HAP-1 (cell line): ENCODE results near the gene GPA33.

ENCODE experiments used
- DNase-seq, 2 experiments: peaks; one replicate each; pipeline ENCODE4 v3.0.0-alpha.2; 2016 to 2020; ENCODE audit warnings: low spot score in 2 of 2
- H3K27me3 ChIP-seq: fragments of 250-450 bp; sonication (Bioruptor Pico); 2 replicates; pipeline ENCODE4 v1.5.1; 2020; ENCODE audit warnings: low read depth, mild to moderate bottlenecking, moderate library complexity
- H3K36me3 ChIP-seq: fragments of 250-450 bp; sonication (Bioruptor Pico); replicated peaks from 2 replicates; pipeline ENCODE4 v1.5.1; 2020; ENCODE audit warnings: mild to moderate bottlenecking
- H3K4me1 ChIP-seq: fragments of 250-450 bp; sonication (Bioruptor Pico); 2 replicates; pipeline ENCODE4 v1.5.1; 2020; ENCODE audit warnings: mild to moderate bottlenecking
- H3K4me3 ChIP-seq: fragments of 250-450 bp; sonication (Bioruptor Pico); 2 replicates; pipeline ENCODE4 v1.5.1; 2020; ENCODE audit warnings: mild to moderate bottlenecking, moderate library complexity
- H3K9me3 ChIP-seq: fragments of 250-450 bp; sonication (Bioruptor Pico); 2 replicates; pipeline ENCODE4 v1.5.1; 2020; ENCODE audit warnings: mild to moderate bottlenecking, moderate library complexity
- in situ Hi-C: fragments of 300-500 bp; cut with MboI; formaldehyde crosslinking; loops from 3 replicates; pipeline ENCODE4 v1.14.3; 2020; ENCODE audit warnings: low sequenced_read_pairs, inconsistent platforms, mixed read lengths

Gene GPA33

GRCh38 chr1:167090314-167090942 is at the start of gene GPA33:
Gene GPA33, minus strand, starts transcription at chr1:167090377. Its CDS starts 90 bp downstream, at chr1:167090287.
- in situ Hi-C loops, result no loop called here
- no peaks in the 10 kb centered on the region for H3K4me1 ChIP-seq
- no peak within 1 kb of the TSS for H3K4me3 ChIP-seq
- no peaks in the 10 kb centered on the region for H3K27me3 ChIP-seq
- no peaks in the 10 kb centered on the region for H3K36me3 ChIP-seq
- no peaks in the 10 kb centered on the region for H3K9me3 ChIP-seq
- no peak for DNase-seq

GRCh38 chr1:167138703-167139102 is 48.5 kb upstream of the GPA33 start:
- Histone ChIP-seq H3K4me3 (no peak overlapping the region), H3K4me1 (no peaks in the 10 kb centered on the region), H3K36me3 (no peaks in the 10 kb centered on the region), H3K9me3 (no peaks in the 10 kb centered on the region), H3K27me3 (0 out of 2 replicates have a peak, but pooled peaks cover 2% of the 10 kb centered on the region)
- no peak for DNase-seq
- in situ Hi-C loops, result no loop called here

GRCh38 chr1:167137793-167138510 is 47.8 kb upstream of the GPA33 start:
- Histone ChIP-seq H3K36me3 (no peaks in the 10 kb centered on the region), H3K9me3 (no peaks in the 10 kb centered on the region), H3K4me1 (no peaks in the 10 kb centered on the region), H3K27me3 (peaks cover 2% of the 10 kb centered on the region; the same call in 1 of the 2 replicates), H3K4me3 (no peak overlapping the region)
- DNase-seq, result no peak
- in situ Hi-C loops, result no loop called here

- no peaks in the 10 kb centered on the region for H3K36me3 ChIP-seq
- H3K9me3 ChIP-seq, result no peaks in the 10 kb centered on the region
- H3K27me3 ChIP-seq, result peaks cover 2% of the 10 kb centered on the region; the same call in 1 of the 2 replicates
- no peaks in the 10 kb centered on the region for H3K4me1 ChIP-seq
- in situ Hi-C loops, result no loop called here
- H3K4me3 ChIP-seq, result no peak overlapping the region
- no peak for DNase-seq
These were observed 47.2 kb upstream of the GPA33 start for GRCh38 chr1:167137332-167137781.

GRCh38 chr1:167136806-167137205 is 46.6 kb upstream of the GPA33 start:
- no peaks in the 10 kb centered on the region for H3K9me3 ChIP-seq
- no peak for DNase-seq
- H3K36me3 ChIP-seq, result no peaks in the 10 kb centered on the region
- no peaks in the 10 kb centered on the region for H3K4me1 ChIP-seq
- H3K4me3 ChIP-seq, result no peak overlapping the region
- in situ Hi-C loops, result no loop called here
- H3K27me3 ChIP-seq, result peaks cover 2% of the 10 kb centered on the region

GRCh38 chr1:167136191-167136614 is 46.0 kb upstream of the GPA33 start:
- DNase-seq, result no peak
- Histone ChIP-seq H3K36me3 (no peaks in the 10 kb centered on the region), H3K27me3 (peaks cover 8% of the 10 kb centered on the region), H3K4me1 (no peaks in the 10 kb centered on the region), H3K9me3 (no peaks in the 10 kb centered on the region), H3K4me3 (no peak overlapping the region)
- in situ Hi-C loops, result no loop called here

- in situ Hi-C loops, result no loop called here
These were observed 45.2 kb upstream of the GPA33 start for GRCh38 chr1:167135281-167135840.

GRCh38 chr1:167132301-167133010 is 42.3 kb upstream of the GPA33 start:
- in situ Hi-C loops, result no loop called here

More at GRCh38 chr1:167135281-167135840, 45.2 kb upstream of the GPA33 start:
- Histone ChIP-seq H3K9me3 (no peaks in the 10 kb centered on the region), H3K4me3 (no peak overlapping the region), H3K27me3 (peaks cover 10% of the 10 kb centered on the region), H3K4me1 (no peaks in the 10 kb centered on the region), H3K36me3 (no peaks in the 10 kb centered on the region)
- no peak for DNase-seq

GRCh38 chr1:167130829-167131510 is 40.8 kb upstream of the GPA33 start:
- in situ Hi-C loops, result no loop called here
- H3K36me3 ChIP-seq, result no peaks in the 10 kb centered on the region
- no peak for DNase-seq
- no peak overlapping the region for H3K4me3 ChIP-seq
- peaks cover 24% of the 10 kb centered on the region for H3K27me3 ChIP-seq
- H3K9me3 ChIP-seq, result no peaks in the 10 kb centered on the region
- no peaks in the 10 kb centered on the region for H3K4me1 ChIP-seq

More at GRCh38 chr1:167132301-167133010, 42.3 kb upstream of the GPA33 start:
- Histone ChIP-seq H3K4me1 (no peaks in the 10 kb centered on the region), H3K4me3 (no peak overlapping the region), H3K36me3 (no peaks in the 10 kb centered on the region), H3K27me3 (peaks cover 24% of the 10 kb centered on the region), H3K9me3 (no peaks in the 10 kb centered on the region)
- DNase-seq, result no peak

- H3K9me3 ChIP-seq, result no peaks in the 10 kb centered on the region
- no peaks in the 10 kb centered on the region for H3K36me3 ChIP-seq
- no peaks in the 10 kb centered on the region for H3K4me1 ChIP-seq
- no peak for DNase-seq
- peaks cover 22% of the 10 kb centered on the region for H3K27me3 ChIP-seq
- no peak overlapping the region for H3K4me3 ChIP-seq
- in situ Hi-C loops, result no loop called here
These were observed 38.4 kb upstream of the GPA33 start for GRCh38 chr1:167128261-167129227.

- in situ Hi-C loops, result no loop called here
- DNase-seq, result no peak
- no peak overlapping the region for H3K4me3 ChIP-seq
These were observed 37.5 kb upstream of the GPA33 start for GRCh38 chr1:167127661-167128060.

GRCh38 chr1:167127236-167127635 is 37.1 kb upstream of the GPA33 start:
- no peaks in the 10 kb centered on the region for H3K9me3 ChIP-seq
- DNase-seq, result no peak
- no peak overlapping the region for H3K4me3 ChIP-seq
- H3K27me3 ChIP-seq, result peaks cover 22% of the 10 kb centered on the region
- no peaks in the 10 kb centered on the region for H3K36me3 ChIP-seq
- no peaks in the 10 kb centered on the region for H3K4me1 ChIP-seq
- in situ Hi-C loops, result no loop called here

More at GRCh38 chr1:167127661-167128060, 37.5 kb upstream of the GPA33 start:
- H3K4me1 ChIP-seq, result no peaks in the 10 kb centered on the region
- H3K9me3 ChIP-seq, result no peaks in the 10 kb centered on the region
- peaks cover 22% of the 10 kb centered on the region for H3K27me3 ChIP-seq
- no peaks in the 10 kb centered on the region for H3K36me3 ChIP-seq
